Right ventricle myocardium superior (tissue), 1 donor: ENCODE measurements around the gene SCP2. TPM values are rescaled to one million over a fixed set of nuclear protein-coding genes. Genes with fewer than 3 reads are reported as not detected.

Source experiments
- ATAC-seq: fragments of 200-7000 bp; cut with Tn5 transposase; one replicate; pipeline ENCODE4 v1.9.1; 2020; ENCODE audit warnings: mild to moderate bottlenecking; ENCODE audit not compliant: poor library complexity
- DNase-seq: peaks from one replicate; pipeline ENCODE4 v3.0.0-alpha.2; 2020
- intact Hi-C: fragments of 100-400 bp; cut with DNase I; formaldehyde crosslinking; loops from one replicate; pipeline ENCODE4 v1.11.2; 2022
- total RNA-seq: library from RNA; stranded (reverse); fragmentation: NEBNext Ultra II Directional; extraction: Animal tissue kit (Norgen Biotek cat#: 25700); gene quantifications from one replicate; pipeline ENCODE4 v1.2.1, GENCODE V29; 2021
- donor health status: DM: no; HTN: yes; CAD: no; lungs with severe emphysema.

Gene SCP2
- total RNA-seq, 1 donor from 2014 or later: 155 TPM

DNA sequence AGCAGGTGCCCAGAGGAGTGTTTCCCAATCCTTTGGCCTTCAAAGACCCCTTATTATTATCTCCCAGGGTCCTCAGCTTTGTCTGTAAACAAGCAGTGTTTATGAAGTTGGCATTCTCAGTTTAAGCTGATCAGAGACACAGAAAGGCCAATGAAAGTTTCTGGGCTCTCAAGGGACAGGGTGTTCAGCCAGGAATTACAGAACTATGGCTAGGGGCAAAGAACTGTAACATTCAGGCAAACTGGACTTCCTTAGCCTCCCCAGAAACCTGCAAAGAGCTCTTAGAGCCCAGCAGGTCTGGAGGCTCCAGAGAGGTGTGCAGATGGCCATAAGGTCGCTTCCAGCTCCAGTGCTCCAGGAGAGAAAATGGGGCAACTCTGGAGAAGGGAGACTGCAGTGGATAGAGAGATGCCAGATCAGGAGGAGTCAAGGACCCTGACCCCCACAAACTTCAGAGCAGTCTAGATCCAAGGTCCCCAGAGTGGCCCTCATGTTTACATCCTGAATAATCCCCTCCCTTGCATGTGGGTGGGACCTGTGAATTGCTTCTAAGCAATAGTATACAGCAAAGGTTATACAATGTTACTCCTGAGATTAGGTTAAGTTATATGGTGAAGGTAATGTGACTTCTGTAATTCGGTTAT is 11.7 kb upstream of the SCP2 start:
- DNase-seq (no peak), ATAC-seq (peak; percentile 26)
- intact Hi-C loops: no loop called here

DNA sequence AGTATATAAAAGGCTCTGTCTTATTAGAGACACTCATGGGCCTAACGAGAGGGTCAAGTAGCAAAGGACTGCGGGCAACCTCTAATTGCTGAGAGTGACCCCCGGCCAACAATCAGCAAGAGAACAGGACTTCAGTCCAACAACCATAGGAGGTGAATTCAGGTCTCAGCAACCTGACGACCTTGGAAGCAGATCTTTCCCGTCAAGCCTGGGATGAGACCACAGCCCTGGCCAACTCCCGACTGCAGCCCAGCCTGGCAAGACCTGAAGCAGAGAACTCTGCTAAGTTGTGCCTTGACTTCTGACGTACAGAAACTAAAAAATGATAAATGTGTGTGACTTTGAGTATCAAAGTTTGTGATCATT is 11.2 kb upstream of the SCP2 start:
- no peak for DNase-seq
- intact Hi-C loops: no loop called here
- ATAC-seq: no peak

DNA sequence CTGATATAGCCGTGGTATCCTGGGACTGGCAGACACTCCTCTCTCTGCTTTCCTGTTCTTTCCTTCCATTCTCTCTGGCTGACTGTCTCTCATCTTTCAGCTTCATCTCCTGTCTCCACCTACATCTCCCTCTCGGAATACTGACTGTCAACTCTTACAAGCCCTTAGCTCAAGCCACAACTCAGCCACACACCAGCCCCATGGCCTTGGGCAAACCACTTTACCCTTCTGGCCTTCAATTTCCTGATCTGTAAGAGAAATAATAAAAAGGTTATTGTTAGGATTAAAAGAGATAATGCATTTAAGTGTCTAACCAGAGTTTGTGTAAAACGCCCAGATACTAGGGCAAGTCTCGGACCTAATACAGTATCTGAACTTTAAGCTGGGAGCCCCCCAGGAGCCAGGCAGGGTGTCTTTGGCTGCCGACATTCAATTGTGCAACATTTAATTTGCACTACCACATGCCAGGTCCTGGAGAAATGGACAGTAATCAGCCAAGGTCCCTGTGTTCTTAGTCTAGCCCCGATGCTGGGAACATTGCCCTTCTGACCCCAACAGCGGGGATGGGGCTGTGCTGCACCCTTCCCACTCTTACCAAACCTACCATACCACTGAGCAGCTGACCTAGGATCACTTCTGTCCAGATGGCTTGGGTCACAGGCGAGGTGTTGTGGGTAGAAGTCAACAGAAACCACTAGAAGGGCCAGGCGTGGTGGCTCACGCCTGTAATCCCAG is 10.7 kb upstream of the SCP2 start:
- intact Hi-C loops: no loop called here
- ATAC-seq (peak; percentile 41), DNase-seq (peak; percentile 58)

DNA sequence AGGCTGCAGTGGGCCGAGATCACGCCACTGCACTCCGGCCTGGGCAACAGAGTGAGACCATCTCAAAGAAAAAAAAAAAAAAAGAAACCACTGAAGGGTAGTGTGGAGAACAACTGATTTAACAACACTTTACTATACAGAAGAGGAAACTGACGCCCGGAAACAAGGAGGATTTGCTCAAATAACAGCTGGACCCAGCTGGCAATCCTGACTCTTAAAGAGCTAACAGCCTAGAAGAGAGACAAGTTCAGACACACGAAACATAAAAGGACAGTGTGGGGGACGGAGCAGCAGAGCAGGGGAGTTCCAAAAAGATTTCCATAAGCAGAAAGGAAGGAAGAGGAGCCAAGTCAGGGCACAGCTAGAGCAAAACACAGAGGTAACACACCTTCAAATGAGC is 9.9 kb upstream of the SCP2 start:
- ATAC-seq (peak; percentile 3), DNase-seq (no peak)
- intact Hi-C loops: no loop called here

DNA sequence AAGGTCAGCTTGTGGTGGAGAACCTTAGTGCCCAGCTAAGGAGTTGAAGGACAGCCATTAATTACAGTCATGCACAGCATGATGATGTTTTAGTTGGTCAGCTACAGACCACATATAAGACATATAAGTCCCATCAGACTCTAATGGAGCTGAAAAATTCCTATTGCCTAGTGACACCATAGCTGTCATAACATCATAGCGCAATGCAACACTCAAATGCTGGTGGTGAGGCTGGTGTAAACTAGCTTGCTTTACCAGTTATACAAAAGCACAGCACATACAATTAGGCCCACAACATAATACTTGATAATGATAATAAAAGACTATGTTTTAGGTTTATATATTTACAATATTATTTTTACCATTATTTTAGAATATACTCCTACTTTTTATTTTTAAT is 9.5 kb upstream of the SCP2 start:
- DNase-seq (no peak), ATAC-seq (no peak)
- intact Hi-C loops: no loop called here

DNA sequence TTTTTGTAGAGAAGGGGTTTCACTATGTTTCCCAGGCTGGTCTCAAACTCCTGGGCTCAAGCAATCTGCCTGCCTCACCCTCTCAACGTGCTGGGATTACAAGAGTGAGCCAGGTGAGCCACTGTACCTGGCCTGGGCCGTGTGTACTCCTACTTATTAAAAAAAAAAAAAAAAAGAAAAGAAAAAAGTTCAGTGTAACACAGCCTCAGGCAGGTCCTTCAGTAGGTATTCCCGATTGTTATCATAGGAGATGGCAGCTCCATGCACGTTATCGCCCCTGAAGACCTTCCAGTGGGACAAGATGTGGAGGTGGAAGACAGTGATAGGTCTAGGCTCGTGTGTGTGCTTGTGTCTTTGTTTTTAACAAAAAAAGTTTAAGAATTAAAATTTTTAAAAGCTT is 8.9 kb upstream of the SCP2 start:
- intact Hi-C loops: no loop called here
- ATAC-seq (no peak), DNase-seq (no peak)

DNA sequence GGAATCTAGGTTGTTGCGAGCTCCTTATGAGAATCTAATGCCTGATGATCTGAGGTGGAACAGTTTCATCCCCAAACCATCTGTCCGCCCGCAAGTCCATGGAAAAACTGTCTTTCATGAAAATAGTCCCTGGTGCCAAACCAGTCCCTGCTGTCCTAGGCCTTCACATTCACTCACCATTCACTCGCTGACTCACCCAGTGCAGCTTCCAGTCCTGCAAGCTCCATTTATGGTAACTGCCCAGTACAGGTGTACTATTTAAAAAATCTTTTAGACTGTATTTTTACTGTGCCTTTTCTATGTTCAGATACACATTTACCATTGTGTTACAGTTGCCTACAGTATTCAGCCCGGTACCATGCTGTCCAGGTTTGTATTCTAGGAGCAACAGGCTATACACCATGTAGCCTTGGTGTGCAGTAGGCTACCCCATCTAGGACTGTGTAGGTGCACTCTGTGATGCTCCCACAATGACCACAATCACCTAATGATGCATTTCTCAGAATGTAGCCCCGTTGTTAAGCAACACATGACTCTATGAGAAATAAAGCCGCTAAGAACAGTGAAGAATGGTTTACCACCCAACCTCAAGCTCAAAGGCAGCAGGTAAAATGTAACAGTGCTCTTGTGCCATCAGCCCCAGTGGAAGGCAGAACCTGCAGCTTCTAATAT is 7.9 kb upstream of the SCP2 start:
- intact Hi-C loops: no loop called here
- DNase-seq (no peak), ATAC-seq (no peak)

DNA sequence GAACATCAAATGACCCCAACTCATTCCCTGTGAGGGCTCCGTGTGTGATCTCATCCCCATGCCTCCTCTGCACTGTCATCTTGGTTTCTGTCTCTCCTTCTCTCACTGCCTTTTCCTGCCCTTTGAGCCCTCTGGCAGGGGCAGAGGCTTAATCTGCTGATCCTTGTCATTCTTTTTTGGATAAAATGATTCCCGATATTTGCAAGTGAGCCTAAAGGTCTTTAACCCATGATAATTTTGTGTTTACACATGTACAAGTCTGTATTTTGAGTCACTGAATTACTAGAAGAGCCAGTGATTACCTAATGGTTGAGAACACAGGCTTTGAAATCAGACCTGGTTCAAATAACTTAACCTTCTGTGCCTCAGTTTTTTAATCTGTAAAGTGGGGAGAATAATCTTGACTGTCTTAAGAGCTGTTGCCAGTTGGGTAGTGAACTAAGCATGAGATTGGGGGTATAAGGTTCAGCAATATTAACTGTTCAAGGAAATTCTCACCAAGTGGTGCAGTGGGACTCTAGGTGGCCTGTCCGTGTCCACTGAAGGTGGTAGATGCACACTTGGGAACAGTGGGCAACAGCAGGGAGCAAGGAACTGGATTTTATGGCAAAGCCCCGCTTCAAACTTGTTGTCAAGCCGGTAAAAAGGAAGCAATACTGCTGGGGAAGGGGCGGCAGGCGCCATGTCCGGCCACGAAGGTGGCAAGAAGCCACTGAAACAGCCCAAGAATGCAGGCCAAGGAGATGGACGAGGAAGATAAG is 7.2 kb upstream of the SCP2 start:
- intact Hi-C loops: loop anchor here (10.0 kb wide), 1 partner anchor 215 kb away; no protein-coding TSS in a partner anchor
- DNase-seq (no peak), ATAC-seq (no peak)

DNA sequence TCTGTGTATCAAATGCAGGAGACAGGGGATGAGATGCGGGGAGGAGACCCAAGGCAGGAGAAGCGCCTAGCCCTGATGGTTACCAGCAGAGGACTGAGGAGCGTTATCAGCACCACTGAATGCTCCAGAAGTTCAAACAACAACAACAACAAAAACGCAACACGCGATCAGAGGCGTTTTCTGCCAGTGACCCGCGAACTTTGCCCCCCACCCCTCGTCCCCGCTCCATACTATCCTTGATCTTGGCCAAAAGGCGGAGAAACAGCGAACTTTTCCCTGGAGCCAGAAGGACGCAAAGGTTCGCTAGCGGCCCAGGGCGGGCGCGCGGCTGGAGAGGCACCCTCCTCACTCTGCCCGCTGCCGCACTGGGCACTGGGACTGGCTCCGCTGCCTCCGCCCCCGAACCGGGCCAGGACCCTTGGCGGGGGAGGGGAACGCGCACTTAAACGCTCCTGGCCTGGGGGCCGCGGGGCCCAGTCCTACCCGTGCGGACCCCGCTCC is 6.2 kb upstream of the SCP2 start:
- ATAC-seq (peak; percentile 77), DNase-seq (peak; percentile 55)
- intact Hi-C loops: loop anchor here (10.0 kb wide), 1 partner anchor 216 kb away; no protein-coding TSS in a partner anchor

DNA sequence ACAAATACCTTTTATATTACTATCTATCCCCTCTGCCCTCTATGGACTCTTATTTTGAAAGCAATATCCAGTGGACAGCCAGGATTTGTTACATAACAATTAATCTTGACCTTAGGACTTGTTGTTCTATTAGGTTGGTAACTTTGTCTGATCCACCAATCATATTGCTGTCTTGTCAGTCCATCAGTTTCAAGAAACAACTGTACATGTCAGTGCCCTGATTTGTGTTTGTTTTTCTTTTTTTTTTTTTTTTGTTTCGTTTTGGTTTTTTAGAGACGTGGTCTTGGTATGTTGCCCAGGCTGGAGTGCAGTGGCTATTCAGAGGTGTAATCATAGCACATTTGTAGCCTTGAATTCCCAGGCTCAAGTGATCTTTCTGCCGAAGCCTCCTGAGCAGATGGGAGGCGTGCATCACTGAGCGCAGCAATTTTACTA is 1.5 kb upstream of the SCP2 start:
- peak; percentile 10 for ATAC-seq

DNA sequence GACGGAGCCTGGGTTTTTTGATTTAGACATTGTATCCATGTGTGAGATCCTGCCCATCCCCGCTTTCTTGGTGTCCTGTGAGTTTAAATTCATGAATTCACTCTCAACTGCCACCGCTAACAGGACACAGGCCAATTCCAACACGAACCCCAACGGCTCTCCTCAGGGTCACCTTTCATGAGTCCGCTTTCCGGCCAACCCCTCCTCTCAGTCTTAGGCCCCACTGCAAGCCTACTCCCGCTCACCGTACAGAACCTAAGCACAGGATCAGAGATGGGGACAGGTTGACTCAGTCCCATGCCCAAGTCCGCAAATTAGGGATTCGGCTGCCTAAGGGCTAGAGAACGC is 238 bp upstream of the SCP2 start:
- ATAC-seq (no peak), DNase-seq (no peak)
- intact Hi-C loops: loop anchor here (10.0 kb wide), 1 partner anchor 222 kb away; no protein-coding TSS in a partner anchor

More for the DNA sequence above, 1.5 kb upstream of the SCP2 start:
- no peak for DNase-seq
- intact Hi-C loops: loop anchor here (10.0 kb wide), 1 partner anchor 221 kb away; no protein-coding TSS in a partner anchor

DNA sequence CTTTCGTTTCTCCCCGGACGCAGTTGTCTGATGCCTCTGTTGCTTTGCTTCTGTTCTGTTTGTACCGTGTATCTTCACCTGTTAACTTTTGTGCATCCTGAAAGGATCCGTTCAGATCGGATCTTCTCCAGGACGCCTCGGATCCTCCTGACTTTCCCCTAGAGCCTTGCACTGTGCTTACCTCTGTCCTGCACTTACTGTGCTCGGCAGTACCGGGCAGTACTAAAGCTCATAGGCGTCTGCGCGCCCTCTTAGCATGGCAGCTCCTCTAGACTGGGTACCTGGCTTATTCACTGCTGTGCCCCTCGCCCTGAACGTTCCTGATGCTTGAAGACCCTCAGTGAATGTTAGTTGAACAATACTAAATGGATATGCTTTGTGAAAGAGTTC is 934 bp downstream of the SCP2 start:
- intact Hi-C loops: loop anchor here (10.0 kb wide), 1 partner anchor 223 kb away; no protein-coding TSS in a partner anchor
- peak; percentile 42 for ATAC-seq
- no peak for DNase-seq

DNA sequence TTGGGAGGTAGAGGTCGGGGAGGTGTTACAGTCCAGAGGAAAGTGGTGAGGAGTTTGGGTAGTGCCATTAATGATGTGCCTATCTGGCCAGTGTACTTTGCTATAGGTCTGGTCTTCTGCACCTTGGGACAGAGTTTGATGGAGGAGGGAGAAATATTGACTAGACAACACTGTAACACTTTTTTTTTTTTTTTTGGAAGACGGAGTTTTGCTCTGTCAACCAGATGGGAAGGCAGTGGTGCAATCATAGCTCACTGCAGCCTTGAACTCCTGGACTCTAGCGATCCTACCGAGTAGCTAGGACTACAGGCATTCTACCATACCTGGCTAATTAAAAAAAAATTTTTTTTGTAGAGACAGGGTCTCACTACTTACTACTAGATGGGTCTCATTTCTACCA is 1.9 kb downstream of the SCP2 start:
- ATAC-seq: no peak
- intact Hi-C loops: loop anchor here (10.0 kb wide), 1 partner anchor 224 kb away; no protein-coding TSS in a partner anchor

DNA sequence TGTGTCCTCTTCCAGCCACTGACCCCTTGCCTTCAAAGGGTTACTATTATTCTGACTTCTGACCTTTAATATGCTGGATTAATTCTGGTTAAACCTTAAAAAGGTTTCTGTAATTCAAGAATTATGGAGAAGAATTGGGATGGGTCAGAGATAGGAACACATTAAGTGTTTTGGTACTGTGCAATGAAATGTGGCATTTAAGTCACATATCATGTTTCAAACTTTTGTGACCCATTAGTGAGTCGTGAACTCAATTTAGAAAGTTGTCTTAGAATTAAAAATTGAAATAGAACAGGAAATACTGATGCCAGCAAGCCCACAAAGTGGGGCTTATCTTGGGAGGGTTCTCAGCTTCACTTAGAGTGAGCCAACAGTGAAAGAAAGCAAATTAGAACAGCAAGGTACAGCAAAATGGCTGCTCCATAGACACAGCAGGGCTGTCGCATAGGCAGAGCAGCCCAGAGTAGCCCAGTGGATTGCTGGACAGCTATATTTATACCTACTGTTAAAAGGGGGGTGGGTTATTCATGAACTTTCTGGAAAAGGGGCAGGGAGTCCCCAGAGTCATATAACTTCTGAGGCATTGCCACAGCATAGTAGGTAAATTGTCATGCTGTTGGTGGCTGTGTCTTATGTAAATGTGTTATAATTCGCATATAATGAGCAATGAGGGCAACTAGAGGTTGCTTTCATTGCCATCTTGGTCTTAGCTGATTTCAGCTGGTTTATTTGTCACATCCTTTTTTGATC is 10.5 kb downstream of the SCP2 start:
- intact Hi-C loops: no loop called here
- DNase-seq: no peak
- no peak for ATAC-seq

More for the DNA sequence above, 1.9 kb downstream of the SCP2 start:
- no peak for DNase-seq

DNA sequence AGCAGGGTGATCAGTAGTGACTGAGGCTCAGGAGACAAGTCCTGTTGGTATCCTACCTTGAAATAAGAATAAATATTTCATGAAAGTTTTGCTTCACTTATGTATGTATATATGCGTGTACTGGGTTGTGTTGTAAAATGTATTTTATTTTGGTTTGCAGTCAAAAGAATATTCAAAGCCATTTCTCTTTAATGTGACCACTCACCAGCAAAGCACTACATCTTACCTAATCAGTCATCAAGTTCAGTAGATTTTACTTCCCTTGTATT is 11.0 kb downstream of the SCP2 start:
- ATAC-seq: no peak
- DNase-seq: no peak
- intact Hi-C loops: no loop called here

DNA sequence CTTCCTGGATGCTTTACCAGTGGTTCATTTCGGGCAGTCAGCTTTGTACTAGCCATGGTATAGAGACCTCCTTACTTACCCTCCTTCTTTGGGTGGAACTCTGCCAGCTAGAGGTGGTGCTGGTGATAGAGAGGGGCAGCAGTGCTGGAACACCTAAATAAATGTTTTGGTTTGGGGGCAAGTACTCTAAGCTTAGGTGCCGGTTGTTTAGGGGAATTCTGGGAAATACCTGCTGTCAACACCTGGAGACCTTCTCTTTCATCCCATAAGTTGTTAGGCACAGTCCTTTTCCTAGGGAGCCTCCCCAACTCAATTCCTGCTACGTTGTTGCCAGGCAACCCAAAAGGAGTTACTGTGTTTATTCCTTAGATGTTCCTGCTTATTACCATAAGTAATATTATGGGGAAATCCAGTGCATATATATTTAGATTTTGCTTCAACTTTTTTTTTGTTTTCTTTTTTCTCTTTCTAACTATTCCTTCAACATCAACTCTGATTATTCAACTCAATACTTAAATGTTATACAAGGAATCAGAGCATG is 16.9 kb downstream of the SCP2 start:
- ATAC-seq: no peak
- DNase-seq: no peak

DNA sequence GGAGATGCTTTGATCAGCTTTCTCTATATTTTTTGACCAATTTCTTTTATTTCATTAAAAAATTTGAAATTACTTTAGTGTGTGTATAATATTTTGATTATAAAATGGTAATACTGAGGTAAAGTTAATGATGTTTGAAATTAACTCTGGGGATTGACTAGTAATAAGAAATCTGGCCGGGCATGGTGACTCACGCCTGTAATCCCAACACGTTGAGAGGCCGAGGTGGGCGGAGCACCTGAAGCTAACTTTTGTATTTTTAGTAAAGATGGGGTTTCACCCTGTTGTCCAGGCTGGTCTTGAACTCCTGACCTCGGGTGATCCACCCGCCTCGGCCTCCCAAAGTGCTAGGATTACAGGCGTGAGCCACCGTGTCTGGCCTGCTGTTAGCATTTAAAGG is 17.5 kb downstream of the SCP2 start:
- intact Hi-C loops: no loop called here
- ATAC-seq (no peak), DNase-seq (no peak)

More for the DNA sequence above, 16.9 kb downstream of the SCP2 start:
- intact Hi-C loops: no loop called here

DNA sequence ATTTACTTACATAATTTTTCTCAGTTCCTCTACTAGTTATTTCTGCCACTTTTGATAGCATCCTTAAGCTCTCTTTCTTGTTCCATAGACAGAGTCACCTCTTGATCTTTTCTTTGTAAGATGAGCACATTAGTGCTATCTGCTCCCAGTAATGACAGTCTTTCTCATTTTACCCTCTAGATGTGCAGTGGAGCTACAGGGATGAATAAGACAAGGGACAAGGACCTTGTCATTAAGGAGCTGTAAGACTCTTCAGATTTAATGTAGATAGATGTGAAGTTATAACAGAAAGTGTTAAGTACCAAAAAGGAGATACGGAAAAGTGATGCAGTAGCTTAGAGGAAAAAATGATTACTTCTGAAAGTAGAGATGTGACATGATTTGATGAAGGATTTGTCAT is 20.4 kb downstream of the SCP2 start:
- no peak for DNase-seq
- ATAC-seq: no peak
- intact Hi-C loops: no loop called here
